ENCODE data around the gene ABLIM1.

DNA sequence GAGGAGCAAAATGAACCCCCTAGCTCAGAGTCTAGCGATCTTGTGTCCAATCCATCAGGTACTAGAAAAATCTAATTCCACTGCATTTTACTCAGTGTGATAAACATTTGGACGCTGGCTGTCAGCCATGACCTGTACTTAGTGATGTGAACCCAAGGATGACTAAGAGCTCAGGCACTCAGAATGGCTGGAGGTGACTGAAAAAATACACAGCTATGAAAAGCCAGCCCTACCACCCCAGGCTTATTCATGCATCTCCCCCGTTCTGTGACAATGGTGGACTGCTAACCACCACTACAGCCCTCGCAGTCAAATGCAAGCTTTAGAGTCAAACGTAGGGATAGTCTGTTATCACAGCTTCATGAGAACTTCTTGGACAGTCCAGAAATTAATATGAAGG, 268.6 kb downstream of the ABLIM1 start:
- TF ChIP-seq, protein P1, sequence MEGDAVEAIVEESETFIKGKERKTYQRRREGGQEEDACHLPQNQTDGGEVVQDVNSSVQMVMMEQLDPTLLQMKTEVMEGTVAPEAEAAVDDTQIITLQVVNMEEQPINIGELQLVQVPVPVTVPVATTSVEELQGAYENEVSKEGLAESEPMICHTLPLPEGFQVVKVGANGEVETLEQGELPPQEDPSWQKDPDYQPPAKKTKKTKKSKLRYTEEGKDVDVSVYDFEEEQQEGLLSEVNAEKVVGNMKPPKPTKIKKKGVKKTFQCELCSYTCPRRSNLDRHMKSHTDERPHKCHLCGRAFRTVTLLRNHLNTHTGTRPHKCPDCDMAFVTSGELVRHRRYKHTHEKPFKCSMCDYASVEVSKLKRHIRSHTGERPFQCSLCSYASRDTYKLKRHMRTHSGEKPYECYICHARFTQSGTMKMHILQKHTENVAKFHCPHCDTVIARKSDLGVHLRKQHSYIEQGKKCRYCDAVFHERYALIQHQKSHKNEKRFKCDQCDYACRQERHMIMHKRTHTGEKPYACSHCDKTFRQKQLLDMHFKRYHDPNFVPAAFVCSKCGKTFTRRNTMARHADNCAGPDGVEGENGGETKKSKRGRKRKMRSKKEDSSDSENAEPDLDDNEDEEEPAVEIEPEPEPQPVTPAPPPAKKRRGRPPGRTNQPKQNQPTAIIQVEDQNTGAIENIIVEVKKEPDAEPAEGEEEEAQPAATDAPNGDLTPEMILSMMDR (IDR thresholded peaks at IDR 0.05): no peak
- no peak for TF ChIP-seq POLR2A (IDR thresholded peaks at IDR 0.05)
